Tibial nerve (tissue), 4 donors: ENCODE measurements around the gene LRFN2.

ENCODE experiments used
- EP300 ChIP-seq, 2 donors: sonication (generic); formaldehyde crosslinking; IDR thresholded peaks; one replicate each; pipeline ENCODE4 v1.6.1; 2017; ENCODE audit warnings: antibody characterized with exemption in 2 of 2, mild to moderate bottlenecking in 1 of 2
- TF ChIP-seq, protein P1 (sequence below), 5 experiments: fragments of 200-600 bp in 3 of 5; fragments of 450-650 bp in 2 of 5; sonication (generic) in 3 of 5; IDR thresholded peaks; one replicate each; pipeline ENCODE4 v1.5.1; 2016 to 2019; ENCODE audit warnings: antibody characterized with exemption in 5 of 5, mild to moderate bottlenecking in 3 of 5, moderate library complexity in 2 of 5

DNA sequence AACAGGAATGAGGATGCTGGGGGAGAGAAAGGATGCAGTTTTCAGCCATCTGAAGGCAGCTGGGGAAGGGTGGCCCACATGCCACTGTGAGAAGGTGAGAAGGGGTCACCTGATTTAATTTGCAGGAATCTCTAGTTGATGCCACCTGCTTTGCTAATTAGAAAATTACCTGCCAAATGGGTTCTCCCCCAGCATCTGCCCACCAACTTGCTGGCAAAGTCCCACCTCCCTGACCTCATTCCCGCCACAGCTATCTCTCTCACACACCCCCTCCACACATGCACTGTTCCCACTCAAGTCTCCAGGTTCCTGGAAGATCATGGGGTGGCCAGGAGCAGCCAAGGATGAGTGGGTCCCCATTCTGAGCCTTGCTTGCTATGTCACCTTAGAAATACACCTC, 70.7 kb downstream of the LRFN2 start:
- TF ChIP-seq, protein P1, sequence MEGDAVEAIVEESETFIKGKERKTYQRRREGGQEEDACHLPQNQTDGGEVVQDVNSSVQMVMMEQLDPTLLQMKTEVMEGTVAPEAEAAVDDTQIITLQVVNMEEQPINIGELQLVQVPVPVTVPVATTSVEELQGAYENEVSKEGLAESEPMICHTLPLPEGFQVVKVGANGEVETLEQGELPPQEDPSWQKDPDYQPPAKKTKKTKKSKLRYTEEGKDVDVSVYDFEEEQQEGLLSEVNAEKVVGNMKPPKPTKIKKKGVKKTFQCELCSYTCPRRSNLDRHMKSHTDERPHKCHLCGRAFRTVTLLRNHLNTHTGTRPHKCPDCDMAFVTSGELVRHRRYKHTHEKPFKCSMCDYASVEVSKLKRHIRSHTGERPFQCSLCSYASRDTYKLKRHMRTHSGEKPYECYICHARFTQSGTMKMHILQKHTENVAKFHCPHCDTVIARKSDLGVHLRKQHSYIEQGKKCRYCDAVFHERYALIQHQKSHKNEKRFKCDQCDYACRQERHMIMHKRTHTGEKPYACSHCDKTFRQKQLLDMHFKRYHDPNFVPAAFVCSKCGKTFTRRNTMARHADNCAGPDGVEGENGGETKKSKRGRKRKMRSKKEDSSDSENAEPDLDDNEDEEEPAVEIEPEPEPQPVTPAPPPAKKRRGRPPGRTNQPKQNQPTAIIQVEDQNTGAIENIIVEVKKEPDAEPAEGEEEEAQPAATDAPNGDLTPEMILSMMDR (IDR thresholded peaks at IDR 0.05): no peak
- TF ChIP-seq EP300 (IDR thresholded peaks at IDR 0.05): no peak
